GM19043 (cell line): ENCODE data around the gene RFTN1.

Experiments used
- ATAC-seq: cut with Tn5 transposase; IDR thresholded peaks from one replicate; pipeline ENCODE4 v1.9.1; 2021; ENCODE audit warnings: low read depth; ENCODE audit not compliant: unreplicated experiment

The RFTN1 gene

DNA sequence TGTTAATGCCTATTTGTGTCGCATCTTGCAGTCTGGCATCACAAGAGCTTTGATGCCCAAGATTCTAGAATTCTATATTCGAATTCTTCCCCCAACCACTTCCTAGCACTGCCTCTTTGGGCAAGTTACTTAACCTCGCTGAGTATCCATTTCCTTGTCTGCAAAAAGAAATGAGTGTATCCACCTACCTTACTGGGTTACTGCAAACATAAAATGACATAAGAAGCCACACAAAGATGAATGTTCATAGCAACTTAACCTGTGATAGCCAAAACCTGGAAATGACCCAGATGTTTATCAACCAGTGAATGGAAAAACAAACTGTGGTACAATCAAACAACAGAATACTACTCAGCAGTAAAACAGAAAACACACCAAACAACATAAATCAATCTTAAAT lies 24.9 kb downstream of the RFTN1 start:
- ATAC-seq, result no peak

DNA sequence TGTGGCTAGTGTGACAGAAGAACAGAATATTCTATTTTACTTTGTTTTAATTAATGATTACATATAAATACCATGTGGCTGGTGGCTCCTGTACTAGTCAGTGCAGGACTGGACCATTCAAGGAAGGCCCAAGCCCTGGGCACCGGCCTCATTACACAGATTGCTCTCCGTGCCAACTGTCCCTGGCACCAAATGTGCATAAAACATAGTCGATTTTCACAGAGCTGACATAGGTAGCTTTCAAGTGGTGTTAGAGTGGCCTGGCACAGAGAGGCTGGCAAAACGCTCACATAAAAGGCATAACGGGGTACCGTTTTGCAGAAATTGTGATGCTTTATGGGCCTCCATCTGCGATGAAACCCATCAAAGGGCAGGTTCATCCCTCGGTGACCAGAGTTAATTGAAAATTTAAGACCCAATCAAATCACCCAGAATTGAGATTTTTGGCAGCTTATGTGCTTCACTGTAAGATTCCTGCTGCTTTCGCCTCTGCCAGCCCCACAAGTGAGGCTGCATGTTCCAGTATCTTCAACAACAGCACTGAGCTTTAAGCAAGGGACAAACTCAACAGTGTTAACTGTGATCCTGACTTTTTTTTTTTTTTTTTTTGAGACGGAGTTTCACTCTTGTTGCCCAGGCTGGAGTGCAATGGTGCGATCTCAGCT lies 25.9 kb downstream of the RFTN1 start:
- no peak for ATAC-seq

DNA sequence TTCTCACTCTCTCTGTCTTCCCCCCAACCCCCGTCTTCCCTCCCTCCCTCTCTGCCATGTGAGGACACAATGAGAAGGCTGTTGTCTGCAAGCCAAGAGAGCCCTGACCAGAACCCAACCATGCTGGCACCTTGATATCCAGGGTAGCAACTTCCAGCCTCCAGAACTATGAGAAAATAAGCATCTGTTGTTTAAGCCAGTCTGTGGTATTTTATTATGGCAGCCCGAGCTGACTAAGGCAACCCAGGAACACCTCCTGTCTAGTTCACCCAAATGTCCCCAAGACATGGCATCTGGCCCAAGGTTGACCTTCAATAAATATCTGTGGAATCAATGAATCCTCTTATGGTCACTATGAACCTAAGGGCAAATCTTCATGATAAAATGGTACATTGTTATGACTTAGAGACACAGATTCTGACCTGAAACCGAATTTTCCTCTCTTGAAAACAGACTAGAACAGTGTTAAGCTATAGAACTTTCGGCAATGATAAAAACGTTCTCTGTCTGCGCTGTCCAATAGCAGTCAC lies 26.5 kb downstream of the RFTN1 start:
- ATAC-seq, result no peak

DNA sequence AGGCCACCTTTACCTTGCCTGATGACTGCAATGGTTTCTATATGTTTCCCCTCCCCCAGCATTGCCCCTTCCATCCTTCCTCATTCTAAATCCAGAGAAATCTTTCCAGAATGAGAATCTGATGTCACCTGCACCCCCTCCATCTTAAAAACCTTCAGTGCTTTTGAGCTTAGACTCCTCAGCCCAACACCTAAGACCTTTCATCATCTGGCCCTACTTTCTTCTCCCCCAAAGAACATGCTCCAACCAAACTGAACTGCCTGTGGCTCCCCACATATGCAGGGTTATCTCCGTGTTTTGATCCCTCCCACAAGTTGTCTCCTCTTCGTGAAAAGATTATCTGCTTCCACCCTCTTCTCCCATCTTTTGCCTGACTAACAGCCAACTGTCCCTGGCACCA lies 27.3 kb downstream of the RFTN1 start:
- no peak for ATAC-seq

DNA sequence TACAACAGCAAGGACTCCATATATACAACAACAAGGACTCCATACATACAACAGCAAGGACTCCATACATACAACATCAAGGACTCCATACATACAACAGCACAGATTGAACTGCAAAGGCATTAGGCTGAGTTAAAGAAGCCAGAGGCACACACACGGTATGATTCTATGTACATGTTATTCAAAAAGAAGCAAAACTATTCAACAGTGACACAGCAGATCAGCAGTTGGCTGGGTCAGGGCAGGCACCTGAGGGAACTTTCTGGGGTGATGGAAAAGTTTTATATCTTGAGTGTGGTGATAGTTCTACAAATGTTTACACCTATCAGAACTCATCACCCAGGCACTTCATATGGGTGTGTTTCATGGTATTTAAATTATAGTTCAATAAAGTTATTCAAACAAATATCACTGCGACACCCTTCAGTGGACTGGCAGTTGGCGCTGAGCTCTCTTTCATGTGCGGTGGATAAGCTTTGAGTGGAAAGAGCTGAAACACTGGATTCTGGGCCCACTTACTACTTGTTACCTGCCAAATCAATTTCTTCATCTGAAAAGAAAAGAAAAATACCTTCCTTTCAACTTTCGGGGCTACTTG lies 28.0 kb downstream of the RFTN1 start:
- no peak for ATAC-seq

DNA sequence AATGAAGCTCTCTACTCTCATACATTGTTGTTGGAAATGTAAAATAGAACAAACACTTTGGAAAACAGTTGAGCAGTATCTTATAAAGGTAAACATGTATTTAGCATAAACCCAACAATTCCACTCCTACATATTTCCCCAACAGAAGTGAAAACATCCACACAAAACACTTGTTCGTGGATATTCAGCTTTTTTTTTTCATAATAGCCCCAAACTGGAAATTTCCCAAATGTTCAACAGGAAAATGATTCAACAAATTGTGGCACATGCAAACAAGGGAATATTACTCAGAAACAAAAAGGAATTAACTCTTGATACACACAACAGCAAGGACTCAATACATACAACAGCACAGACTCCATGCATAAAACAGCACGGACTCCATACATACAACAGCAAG lies 28.5 kb downstream of the RFTN1 start:
- ATAC-seq, result no peak

DNA sequence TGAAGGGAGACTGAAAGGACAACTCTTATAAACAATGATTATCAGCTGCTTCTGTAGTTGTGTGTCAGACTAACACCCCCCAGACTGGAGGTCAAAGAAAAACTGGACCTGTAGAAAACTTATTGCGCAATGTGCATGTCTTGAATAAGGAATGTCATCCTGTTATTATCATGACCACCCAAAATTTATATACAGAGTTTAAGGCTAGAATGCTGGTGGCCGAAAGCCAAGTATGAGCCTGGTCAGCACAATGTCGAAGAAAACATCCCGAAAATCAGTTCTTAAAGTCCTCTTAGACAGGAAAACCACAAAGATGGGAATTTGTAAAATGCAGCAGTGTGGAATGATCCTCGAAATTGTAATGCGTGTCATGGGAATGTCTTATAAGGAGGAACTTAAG lies 29.3 kb downstream of the RFTN1 start:
- ATAC-seq, result no peak

DNA sequence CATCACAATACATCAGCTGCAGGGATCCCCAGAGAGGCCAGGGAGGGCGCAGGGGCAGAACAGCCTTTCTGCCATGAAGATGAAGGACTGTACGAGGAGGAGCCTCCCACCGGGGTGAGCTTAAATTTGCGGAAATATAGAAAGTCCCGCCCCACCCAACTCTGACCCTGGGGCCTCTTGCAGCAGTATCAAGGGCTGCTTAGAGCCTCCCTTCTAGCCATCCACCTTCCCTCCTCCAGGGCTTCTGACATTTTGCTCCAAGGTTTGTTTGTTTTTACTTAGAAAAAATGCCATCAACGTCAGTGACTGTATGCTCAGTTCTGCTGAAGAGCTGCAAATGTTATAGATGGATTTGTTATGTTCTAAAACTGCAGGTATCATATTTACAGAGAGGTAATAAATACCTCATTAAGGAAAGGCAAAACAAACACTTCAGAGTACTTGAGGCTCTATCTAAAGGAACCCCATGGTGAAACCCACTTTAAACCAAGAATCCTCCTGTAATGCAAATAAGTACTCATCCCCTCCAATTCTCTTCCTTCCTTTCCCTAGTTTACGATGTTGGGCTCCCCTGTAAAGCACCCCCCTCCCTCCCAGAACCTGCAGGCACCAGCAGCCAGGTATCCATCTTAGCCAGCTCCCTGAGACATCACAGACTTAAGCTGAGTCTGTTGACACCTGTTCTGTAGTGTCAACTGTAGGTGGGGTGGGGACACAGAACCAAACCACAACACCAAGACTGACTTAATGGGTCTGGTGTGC lies 30.5 kb downstream of the RFTN1 start:
- ATAC-seq, result peak; percentile 61

DNA sequence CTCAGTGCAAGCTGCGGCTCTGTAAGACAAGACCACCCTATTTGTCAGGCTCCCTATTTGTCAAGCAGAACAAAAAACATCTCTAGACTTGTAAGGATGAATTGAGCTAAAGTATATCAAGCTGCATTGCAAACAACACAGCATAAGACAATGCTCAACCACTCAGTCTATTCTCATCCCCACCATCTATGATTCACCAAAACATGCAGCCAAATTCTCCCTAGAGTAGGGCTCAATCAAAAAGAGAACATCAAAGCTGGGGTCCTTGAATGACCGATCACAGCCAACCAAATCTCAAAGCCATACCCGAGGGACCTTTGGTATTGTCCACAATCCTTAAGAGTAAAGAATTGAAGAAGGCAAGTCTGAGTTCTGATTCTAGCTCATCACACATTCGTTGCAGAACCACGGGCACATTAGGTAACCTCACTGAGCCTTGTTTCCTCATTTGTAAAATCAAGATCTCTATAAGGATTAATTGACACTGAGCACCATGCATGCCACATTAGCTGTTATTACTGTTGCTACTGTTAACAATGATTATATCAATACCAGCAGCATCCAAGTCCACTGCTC lies 31.2 kb downstream of the RFTN1 start:
- ATAC-seq, result peak; percentile 10

DNA sequence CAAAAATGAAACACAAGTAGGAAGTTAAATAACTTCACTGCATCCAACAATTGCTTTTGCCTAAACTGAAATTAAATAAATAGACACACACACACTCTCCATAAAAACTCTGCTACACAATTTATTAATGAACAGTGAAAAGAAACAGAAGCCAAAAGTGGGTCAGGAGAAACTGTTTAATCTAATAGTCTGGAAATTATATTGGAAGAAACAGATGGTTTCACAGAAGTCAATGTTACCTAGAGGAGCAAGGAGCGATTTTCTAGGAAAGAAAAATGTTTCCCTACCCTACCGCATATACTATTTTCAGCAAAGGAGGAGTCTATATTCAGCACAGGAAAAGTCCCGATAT lies 32.0 kb downstream of the RFTN1 start:
- no peak for ATAC-seq

DNA sequence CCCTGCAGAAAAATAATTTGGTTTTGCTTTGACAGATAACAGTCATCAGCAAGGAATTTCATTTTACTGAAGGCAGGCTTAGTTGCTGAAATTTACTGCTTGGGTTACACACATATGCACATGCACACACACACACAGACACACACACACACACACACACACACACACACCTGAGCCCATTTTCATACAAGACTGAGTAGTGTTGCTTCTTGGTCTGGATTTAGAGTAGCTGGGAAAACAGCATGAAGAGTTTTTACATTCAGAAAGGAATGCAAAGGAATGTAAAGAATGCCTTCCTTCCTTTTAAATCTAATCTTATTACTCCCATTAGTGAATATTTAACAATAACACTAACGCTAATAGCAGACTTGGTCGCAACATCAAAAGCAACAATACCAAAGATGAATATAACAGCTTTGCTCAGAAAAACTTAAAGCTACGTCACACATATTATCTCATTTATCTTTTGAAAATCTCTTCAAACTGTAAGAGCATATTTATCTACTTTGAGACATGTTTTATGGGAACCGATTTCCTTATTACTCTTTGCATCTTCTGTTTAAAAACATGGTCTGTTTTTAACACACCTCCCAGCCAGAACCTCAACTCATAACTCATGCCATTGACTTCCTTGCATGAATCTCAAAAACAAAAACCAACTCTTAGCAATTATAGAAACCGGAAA lies 32.5 kb downstream of the RFTN1 start:
- peak; percentile 39 for ATAC-seq

DNA sequence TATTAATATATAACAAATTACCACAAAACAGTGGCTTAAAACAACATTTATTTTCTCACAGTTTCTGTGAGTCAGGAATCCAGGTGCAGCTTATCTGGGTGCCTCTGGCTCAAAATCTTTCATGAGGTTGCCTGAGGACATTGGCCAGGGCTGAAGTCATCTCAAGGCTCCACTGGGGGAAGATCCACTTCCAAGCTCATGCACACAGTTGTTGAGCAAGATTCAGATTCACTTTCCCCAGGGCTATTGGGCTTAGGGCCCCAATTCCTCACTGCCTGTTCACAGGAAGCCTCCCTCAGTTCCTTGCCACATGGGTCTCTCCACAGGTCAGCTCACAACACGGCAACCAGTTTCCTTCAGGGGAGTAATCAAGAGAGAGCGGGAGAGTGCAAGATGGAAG lies 35.0 kb downstream of the RFTN1 start:
- ATAC-seq, result no peak

DNA sequence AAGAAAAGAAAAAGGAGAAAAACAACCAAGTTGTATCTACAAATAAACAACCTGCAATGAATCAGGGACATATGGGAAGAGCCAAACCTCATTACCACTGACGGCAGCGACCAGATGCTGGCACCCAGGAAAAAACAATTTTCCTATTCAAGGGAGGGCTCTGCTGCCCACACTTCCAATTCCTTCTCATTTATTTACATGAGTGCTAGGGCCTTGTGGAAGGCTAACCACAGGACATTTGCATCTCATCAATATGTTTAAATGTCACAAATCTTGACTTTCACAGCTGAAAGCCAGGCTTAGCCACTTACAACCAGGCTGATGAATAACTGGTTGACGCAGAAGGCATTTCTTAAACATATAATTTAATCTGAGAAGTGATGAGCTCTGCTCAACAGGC lies 36.0 kb downstream of the RFTN1 start:
- no peak for ATAC-seq

DNA sequence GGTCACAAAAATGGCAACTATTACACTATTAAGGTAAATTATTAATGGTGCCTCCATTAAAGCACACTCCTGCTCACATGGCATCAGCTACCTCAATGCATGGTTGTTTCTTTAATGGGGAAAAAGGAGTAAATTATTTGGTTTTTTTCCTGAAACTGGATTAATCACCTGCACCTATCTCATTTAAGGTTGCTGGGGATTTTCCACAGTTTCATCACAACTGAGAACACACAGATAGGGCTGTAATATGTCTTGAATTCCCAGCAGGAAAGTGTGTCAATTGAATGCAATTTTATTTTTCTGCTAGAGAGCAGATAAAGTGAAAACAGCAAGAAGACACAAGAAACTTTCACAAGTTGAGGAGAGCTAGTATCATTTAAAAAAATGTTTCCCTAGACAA lies 36.4 kb downstream of the RFTN1 start:
- no peak for ATAC-seq

DNA sequence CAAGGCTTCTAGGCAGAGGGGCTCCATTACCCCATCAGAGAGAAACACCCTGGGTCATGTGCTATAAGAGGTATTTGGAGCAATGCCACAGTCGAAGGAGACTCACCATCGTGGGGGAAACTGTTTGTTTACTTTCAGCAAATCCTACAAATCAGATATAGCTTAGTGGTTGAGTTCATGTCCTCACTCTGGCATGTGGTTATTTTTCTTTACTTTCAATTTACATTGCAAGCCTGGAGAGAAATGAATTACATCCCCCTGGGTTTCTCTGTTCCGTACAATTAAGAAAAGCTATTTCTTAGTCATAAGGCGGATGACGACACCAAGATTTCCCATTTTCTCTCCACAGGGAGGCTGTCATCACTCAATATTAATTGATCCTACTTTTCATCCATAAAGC lies 36.9 kb downstream of the RFTN1 start:
- peak; percentile 62 for ATAC-seq

DNA sequence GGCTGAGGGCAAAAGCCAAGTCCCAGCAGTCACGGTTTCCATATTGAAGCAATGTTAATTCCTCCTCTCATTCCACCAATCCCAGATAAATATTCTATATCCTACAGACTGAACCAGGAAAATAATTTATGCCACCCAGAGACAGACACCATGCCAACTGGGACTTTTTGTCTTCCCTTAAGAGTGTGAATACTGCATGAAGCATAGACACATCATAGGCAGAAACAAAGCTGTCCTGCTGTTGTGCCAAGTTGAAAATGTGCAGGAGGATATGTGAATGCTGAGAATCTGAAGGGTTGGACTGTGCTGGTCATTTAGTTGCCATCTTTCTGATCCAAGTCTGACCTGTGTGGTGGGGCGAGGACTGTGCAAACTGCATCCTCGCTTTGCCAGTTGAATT lies 37.7 kb downstream of the RFTN1 start:
- ATAC-seq, result no peak

DNA sequence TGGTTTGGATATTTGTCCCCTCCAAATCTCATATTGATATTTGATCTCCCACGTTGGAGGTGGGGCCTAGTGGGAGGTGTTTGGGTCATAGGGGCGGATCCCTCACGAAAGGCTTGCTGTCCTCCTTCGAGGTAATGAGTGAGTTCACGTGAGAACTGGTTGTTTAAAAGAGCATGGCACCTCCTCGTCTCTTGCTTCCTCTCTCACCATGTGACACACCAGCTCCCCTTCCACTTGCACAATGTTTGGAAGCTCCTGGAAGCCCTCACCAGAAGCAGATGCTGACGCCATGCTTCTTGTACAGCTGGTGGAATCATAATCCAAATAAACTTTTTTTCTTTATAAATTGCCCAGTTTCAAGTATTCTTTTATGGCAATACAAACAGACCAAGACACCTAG lies 38.6 kb downstream of the RFTN1 start:
- no peak for ATAC-seq

DNA sequence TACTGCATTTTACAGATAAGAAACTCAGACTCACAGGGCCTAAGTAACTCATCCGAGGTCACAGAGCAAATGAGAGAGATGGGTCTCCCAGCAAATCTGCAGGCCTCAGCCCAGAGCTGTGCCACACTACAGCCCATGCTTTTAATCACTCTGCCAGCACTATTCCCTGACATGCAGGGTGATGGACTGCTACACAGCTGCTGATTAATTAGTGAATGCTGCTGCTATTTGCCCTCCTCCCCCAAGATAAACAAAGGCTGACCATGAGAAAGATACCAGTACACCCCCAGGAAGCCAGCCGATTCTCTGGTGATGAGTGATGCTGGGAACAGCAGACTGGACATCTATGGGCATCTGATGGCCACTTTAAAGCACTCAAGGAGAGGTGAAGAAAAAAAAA lies 39.3 kb downstream of the RFTN1 start:
- no peak for ATAC-seq

DNA sequence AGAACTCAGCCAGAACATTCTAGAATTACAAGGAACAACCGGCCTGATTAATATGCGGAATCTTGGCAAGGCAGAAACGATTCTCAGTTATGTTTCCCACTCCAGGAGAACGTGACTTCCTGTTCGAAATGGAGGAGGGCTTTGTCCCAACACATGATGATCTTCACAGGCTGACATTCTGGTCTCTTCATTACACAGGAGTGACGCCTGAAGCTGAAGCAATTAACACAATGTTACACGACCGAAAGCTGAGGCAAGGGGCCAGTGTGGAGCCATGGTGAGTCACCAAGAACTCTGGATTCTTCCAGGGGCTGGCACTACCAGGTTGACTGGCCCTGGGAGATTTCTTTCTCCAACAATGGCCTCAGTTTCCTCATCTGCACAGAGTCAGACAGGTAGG lies 40.9 kb downstream of the RFTN1 start:
- no peak for ATAC-seq

DNA sequence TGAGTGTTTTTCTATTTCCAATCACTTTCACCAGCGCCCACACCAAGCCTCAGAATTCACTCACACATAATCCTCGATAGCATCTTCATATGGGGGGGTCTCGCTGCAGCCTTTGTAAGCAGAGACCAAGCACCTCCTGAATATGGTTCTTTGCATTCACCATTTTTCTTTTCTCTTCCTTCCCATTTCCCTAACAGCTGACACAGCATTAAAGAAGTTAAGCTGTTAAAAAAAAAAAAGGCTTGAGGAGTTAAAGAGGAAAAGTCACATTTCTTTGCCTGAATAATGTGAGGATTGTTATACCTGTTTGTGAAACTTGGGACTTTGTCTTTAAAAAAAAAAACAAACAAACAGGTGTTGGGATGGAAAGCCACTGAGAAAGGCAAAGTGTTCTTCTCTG lies 41.6 kb downstream of the RFTN1 start:
- ATAC-seq, result no peak

DNA sequence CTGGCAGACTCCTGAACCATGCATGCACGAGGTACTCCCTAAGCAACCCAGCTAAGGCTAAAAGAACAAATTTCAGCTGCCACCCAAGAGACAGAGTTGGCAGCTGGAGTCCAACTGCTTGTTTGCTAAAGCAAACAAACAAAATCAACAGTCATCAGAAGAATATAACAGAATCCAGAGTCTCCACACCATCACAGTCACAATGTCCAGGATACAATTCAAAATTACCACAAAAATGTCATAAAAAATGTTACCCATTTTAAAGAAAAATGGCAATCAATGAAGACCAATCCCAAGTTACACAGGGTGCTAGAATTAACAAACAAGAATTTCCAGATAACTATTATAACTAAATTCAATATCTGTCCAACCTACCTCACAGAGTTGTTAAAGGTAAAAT lies 42.9 kb downstream of the RFTN1 start:
- ATAC-seq, result no peak
